H9 (cell line): Measurements from ENCODE around the gene CISD2. TPM values are rescaled to one million over a fixed set of nuclear protein-coding genes. Genes with fewer than 3 reads are reported as not detected.

Source experiments
- DNase-seq: peaks from one replicate; pipeline ENCODE4 v3.0.0-alpha.2; 2017
- H2AFZ ChIP-seq: one replicate; pipeline ENCODE4 v1.6.1; 2013; ENCODE audit warnings: mild to moderate bottlenecking, low read length, control low read depth, moderate library complexity
- H2AK5ac ChIP-seq: 2 replicates; pipeline ENCODE4 v1.6.1; 2013; ENCODE audit warnings: low read length, control low read depth, mixed read lengths; ENCODE audit not compliant: insufficient read length
- H2BK120ac ChIP-seq: one replicate; pipeline ENCODE4 v1.6.1; 2013; ENCODE audit warnings: low read depth, mild to moderate bottlenecking, low read length, control low read depth, inconsistent platforms; ENCODE audit not compliant: poor library complexity, severe bottlenecking
- H2BK12ac ChIP-seq: 2 replicates; pipeline ENCODE4 v1.6.1; 2013; ENCODE audit warnings: low read length, control low read depth, mixed read lengths, low read depth; ENCODE audit not compliant: insufficient read length
- H2BK15ac ChIP-seq: 2 replicates; pipeline ENCODE4 v1.6.1; 2013; ENCODE audit warnings: low read depth, low read length, control low read depth
- H2BK20ac ChIP-seq: one replicate; pipeline ENCODE4 v1.6.1; 2013; ENCODE audit warnings: low read depth, mild to moderate bottlenecking, low read length, control low read depth, inconsistent platforms; ENCODE audit not compliant: poor library complexity, severe bottlenecking
- H2BK5ac ChIP-seq: 2 replicates; pipeline ENCODE4 v1.6.1; 2013; ENCODE audit warnings: low read length, control low read depth, mixed read lengths; ENCODE audit not compliant: insufficient read length
- H3K14ac ChIP-seq: 2 replicates; pipeline ENCODE4 v1.6.1; 2013; ENCODE audit warnings: low read length, control low read depth; ENCODE audit not compliant: insufficient read depth
- H3K18ac ChIP-seq: 2 replicates; pipeline ENCODE4 v1.6.1; 2013; ENCODE audit warnings: low read depth, mild to moderate bottlenecking, mixed read lengths, low read length, control low read depth; ENCODE audit not compliant: insufficient read length
- H3K23ac ChIP-seq: 2 replicates; pipeline ENCODE4 v1.6.1; 2013; ENCODE audit warnings: low read length, control low read depth, mixed read lengths, low read depth; ENCODE audit not compliant: insufficient read length
- H3K23me2 ChIP-seq: 2 replicates; pipeline ENCODE4 v1.6.1; 2013; ENCODE audit warnings: low read depth, mild to moderate bottlenecking, mixed read lengths, low read length, control low read depth; ENCODE audit not compliant: insufficient read length, poor library complexity, severe bottlenecking
- H3K27ac ChIP-seq: 2 replicates; pipeline ENCODE4 v1.5.1; 2013; ENCODE audit warnings: low read length, control low read depth, mixed read lengths, low read depth; ENCODE audit not compliant: insufficient read length
- H3K27me3 ChIP-seq: 2 replicates; pipeline ENCODE4 v1.6.1; 2013; ENCODE audit warnings: low read length, control low read depth, inconsistent platforms; ENCODE audit not compliant: insufficient read depth
- H3K4ac ChIP-seq: 2 replicates; pipeline ENCODE4 v1.6.1; 2013; ENCODE audit warnings: low read depth, mild to moderate bottlenecking, control low read depth, inconsistent platforms, low read length, moderate library complexity
- H3K4me1 ChIP-seq: 2 replicates; pipeline ENCODE4 v1.6.1; 2013; ENCODE audit warnings: low read length, control low read depth, inconsistent platforms; ENCODE audit not compliant: insufficient read depth
- H3K4me2 ChIP-seq: 2 replicates; pipeline ENCODE4 v1.6.1; 2013; ENCODE audit warnings: low read length, control low read depth, mixed read lengths; ENCODE audit not compliant: insufficient read length, insufficient read depth
- H3K56ac ChIP-seq: 2 replicates; pipeline ENCODE4 v1.6.1; 2013; ENCODE audit warnings: low read depth, mild to moderate bottlenecking, mixed read lengths, low read length, control low read depth; ENCODE audit not compliant: insufficient read length
- H3K79me1 ChIP-seq: 2 replicates; pipeline ENCODE4 v1.6.1; 2013; ENCODE audit warnings: low read depth, mild to moderate bottlenecking, moderate library complexity, low read length, control low read depth, inconsistent platforms; ENCODE audit not compliant: insufficient read depth, poor library complexity, severe bottlenecking
- H3K79me2 ChIP-seq: 2 replicates; pipeline ENCODE4 v1.6.1; 2013; ENCODE audit warnings: low read length, control low read depth, inconsistent platforms; ENCODE audit not compliant: insufficient read depth
- H3K9ac ChIP-seq: 2 replicates; pipeline ENCODE4 v1.6.1; 2013; ENCODE audit warnings: low read length, control low read depth, mixed read lengths; ENCODE audit not compliant: insufficient read length; ENCODE audit errors: extremely low read depth
- H3K9me3 ChIP-seq: one replicate; pipeline ENCODE4 v1.6.1; 2013; ENCODE audit warnings: low read depth, low read length, inconsistent platforms; ENCODE audit not compliant: control insufficient read depth
- H3T11ph ChIP-seq: one replicate; pipeline ENCODE4 v1.6.1; 2013; ENCODE audit warnings: mild to moderate bottlenecking, low read length, control low read depth, inconsistent platforms
- H4K20me1 ChIP-seq: one replicate; pipeline ENCODE4 v1.6.1; 2013; ENCODE audit not compliant: control insufficient read depth, insufficient read length, insufficient read depth
- H4K5ac ChIP-seq: 2 replicates; pipeline ENCODE4 v1.6.1; 2013; ENCODE audit warnings: low read depth, mild to moderate bottlenecking, mixed read lengths, low read length, control low read depth; ENCODE audit not compliant: insufficient read length
- H4K8ac ChIP-seq: replicated peaks from 2 replicates; pipeline ENCODE4 v1.6.1; 2013; ENCODE audit warnings: low read length, control low read depth, mixed read lengths, low read depth; ENCODE audit not compliant: insufficient read length
- H4K91ac ChIP-seq: 2 replicates; pipeline ENCODE4 v1.6.1; 2013; ENCODE audit warnings: low read depth, mild to moderate bottlenecking, moderate library complexity, mixed read lengths, low read length, control low read depth; ENCODE audit not compliant: insufficient read length
- H3K27ac Mint-ChIP-seq, 3 experiments: 2 replicates in 2 of 3; 3 replicates in 1 of 3; pipeline ENCODE4 v1.8.0; 2020 to 2021; ENCODE audit warnings: mixed read lengths in 3 of 3, mild to moderate bottlenecking in 1 of 3, moderate library complexity in 1 of 3
- H3K27me3 Mint-ChIP-seq: 2 replicates; pipeline ENCODE4 v1.8.0; 2021; ENCODE audit warnings: low read depth, mild to moderate bottlenecking, moderate library complexity, mixed read lengths
- H3K36me3 Mint-ChIP-seq, 3 experiments: 2 replicates in 2 of 3; 3 replicates in 1 of 3; pipeline ENCODE4 v1.8.0; 2020 to 2021; ENCODE audit warnings: low read depth in 3 of 3, mixed read lengths in 3 of 3; ENCODE audit not compliant: insufficient read depth in 1 of 3
- H3K4me1 Mint-ChIP-seq, 2 experiments: 2 replicates each; pipeline ENCODE4 v1.8.0; 2020; ENCODE audit warnings: mixed read lengths in 2 of 2
- H3K4me3 Mint-ChIP-seq, 2 experiments: 2 replicates in 1 of 2; 3 replicates in 1 of 2; pipeline ENCODE4 v1.8.0; 2020 to 2021; ENCODE audit warnings: mild to moderate bottlenecking in 2 of 2, mixed read lengths in 2 of 2, moderate library complexity in 1 of 2
- H3K9me3 Mint-ChIP-seq, 2 experiments: 2 replicates in 1 of 2; 3 replicates in 1 of 2; pipeline ENCODE4 v1.8.0; 2020; ENCODE audit warnings: mild to moderate bottlenecking in 2 of 2, mixed read lengths in 2 of 2, moderate library complexity in 1 of 2
- WGBS: extraction: QIAGEN DNeasy Blood & Tissue Kit; methylation state at CpG from one replicate; pipeline ENCODE4 v1.1.7; 2013; ENCODE audit warnings: missing lambda C conversion rate, low lambda C conversion rate, mixed read lengths; ENCODE audit not compliant: insufficient read length; ENCODE audit errors: extremely low coverage; 5-methylcytosine and 5-hydroxymethylcytosine counted together
- total RNA-seq: library from RNA; stranded (reverse); gene quantifications from 2 replicates; pipeline ENCODE4 v1.2.1, GENCODE V29; 2021
- TF ChIP-seq, protein P1 (sequence below): fragments of 200-600 bp; sonication (generic); conservative IDR thresholded peaks from 3 replicates; pipeline ENCODE4 v1.8.0; 2021; ENCODE audit warnings: antibody characterized with exemption, mild to moderate bottlenecking

CISD2 gene
- total RNA-seq, 1 experiment from 2014 or later: 45.6 TPM

DNA sequence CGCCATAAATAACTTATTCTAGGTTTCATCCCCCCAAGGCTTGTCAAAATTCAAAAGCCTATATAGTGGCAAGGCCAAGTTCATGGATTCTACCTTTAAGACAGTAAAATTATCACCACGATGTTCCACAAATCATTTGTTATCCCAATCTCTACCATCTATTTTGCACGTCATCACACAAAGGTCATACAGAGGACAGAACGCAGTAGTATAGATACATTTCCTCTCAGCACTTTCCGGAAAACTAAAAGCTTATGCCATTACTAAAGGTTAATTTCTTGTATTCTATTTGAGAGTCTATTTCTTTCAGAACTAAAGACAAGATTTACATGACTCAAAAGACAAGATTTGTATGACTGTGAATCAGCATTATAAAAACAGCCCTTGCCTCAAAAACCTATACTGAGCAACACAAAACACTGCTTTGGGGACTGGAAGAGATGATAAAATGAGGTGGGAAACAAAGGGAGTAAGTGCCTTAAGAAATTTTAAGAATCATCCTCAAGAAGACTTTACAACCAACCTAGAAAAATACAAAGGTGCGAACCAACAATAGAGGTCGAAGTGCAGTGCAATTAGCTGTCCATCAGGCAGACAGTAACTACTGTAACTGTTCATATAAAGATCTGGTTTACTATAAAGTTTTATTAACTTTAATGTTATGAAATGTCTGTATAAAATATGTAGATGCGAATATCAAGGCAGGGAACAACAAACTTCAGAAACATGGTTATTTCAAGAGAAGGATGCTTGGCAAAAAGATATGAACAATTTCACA, 49.0 kb upstream of the CISD2 start:
- Histone ChIP-seq H4K20me1 (peaks cover 2% of the 10 kb centered on the region), H3K4me2 (no peak overlapping the region), H2BK12ac (no peak overlapping the region), H3K9ac (peak overlapping the region; percentile 33), H3K18ac (no peak overlapping the region), H4K8ac (no peak overlapping the region), H3K14ac (no peak overlapping the region), H2BK15ac (no peak overlapping the region), H3T11ph (no peak overlapping the region), H3K27me3 (no peaks in the 10 kb centered on the region), H2BK120ac (no peak overlapping the region), H3K4ac (no peak overlapping the region), H4K5ac (no peak overlapping the region), H3K23ac (no peak overlapping the region), H2BK5ac (no peak overlapping the region), H2AFZ (no peak overlapping the region), H3K9me3 (no peaks in the 10 kb centered on the region), H3K79me2 (peaks cover 79% of the 10 kb centered on the region; the same call in 1 of the 2 replicates), H2AK5ac (no peak overlapping the region), H3K23me2 (no peaks in the 10 kb centered on the region), H3K27ac (no peak overlapping the region), H2BK20ac (no peak overlapping the region), H3K4me1 (peaks cover 6% of the 10 kb centered on the region; the same call in 1 of the 2 replicates), H3K56ac (no peak overlapping the region), H4K91ac (no peak overlapping the region), H3K79me1 (no peaks in the 10 kb centered on the region)
- Mint-ChIP-seq H3K27ac (peak overlapping the region in 2 of 3 experiments; percentile 8 to 86; a peak in 3 of 7 replicates), H3K9me3 (no peaks in the 10 kb centered on the region), H3K27me3 (no peaks in the 10 kb centered on the region), H3K4me1 (peaks cover 66 to 69% of the 10 kb centered on the region in 2 experiments), H3K4me3 (peak overlapping the region in 1 of 2 experiments; percentile 2; a peak in 1 of 5 replicates), H3K36me3 (peaks cover 5 to 38% (median 22%) of the 10 kb centered on the region in 3 experiments; a peak in 5 of 7 replicates)
- DNase-seq: no peak
- WGBS: no CpG with 5 or more reads among the region's 8 CpGs
- TF ChIP-seq, protein P1, sequence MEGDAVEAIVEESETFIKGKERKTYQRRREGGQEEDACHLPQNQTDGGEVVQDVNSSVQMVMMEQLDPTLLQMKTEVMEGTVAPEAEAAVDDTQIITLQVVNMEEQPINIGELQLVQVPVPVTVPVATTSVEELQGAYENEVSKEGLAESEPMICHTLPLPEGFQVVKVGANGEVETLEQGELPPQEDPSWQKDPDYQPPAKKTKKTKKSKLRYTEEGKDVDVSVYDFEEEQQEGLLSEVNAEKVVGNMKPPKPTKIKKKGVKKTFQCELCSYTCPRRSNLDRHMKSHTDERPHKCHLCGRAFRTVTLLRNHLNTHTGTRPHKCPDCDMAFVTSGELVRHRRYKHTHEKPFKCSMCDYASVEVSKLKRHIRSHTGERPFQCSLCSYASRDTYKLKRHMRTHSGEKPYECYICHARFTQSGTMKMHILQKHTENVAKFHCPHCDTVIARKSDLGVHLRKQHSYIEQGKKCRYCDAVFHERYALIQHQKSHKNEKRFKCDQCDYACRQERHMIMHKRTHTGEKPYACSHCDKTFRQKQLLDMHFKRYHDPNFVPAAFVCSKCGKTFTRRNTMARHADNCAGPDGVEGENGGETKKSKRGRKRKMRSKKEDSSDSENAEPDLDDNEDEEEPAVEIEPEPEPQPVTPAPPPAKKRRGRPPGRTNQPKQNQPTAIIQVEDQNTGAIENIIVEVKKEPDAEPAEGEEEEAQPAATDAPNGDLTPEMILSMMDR: no peak
